ENCODE data around the gene TTC9. TPM values are rescaled to one million over a fixed set of nuclear protein-coding genes. Genes with fewer than 3 reads are reported as not detected.
A peak's percentile ranks its signal among the peaks of the same experiment; 100 is the strongest.

Gene TTC9
- total RNA-seq, 1 experiment from 2014 or later = 3.6 TPM

DNA sequence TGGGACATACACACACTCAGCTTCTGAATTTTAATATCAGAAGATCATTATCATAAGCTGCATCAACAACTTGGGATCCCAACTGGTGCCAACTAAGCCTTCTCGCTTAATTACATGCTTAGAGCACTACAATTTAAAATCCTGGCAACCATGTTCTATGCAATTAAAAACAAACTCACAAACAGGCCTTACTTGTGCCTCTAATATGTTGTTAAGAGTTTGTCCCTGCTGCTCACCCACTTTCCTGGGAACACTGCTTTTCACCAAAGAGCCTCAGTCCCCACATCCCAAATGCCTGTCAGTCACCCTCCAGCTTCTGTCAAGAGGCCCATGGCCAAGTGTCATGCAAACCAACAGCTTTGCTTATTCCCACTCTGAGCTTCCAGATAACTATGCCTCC, 69.7 kb downstream of the TTC9 start:
- intact Hi-C loops (cut with micrococcal nuclease) = loop anchor here (5.0 to 10.0 kb wide), 3 partner anchors 49 to 667 kb away; no protein-coding TSS in a partner anchor
- no peak for DNase-seq
- no peaks in the 10 kb centered on the region for H3K9me2 ChIP-seq (replicated peaks; ENCODE audit: low read length)
- ChIA-PET CTCF (no interaction called here), POLR2A (ENCODE audit: unreplicated experiment) (no interaction called here)
- no peaks in the 10 kb centered on the region for H3K9me3 ChIP-seq (ENCODE audit: low read length)
- no peak overlapping the region for H3K27ac ChIP-seq (ENCODE audit: low read length)
- no peak overlapping the region for H3K9ac ChIP-seq (ENCODE audit: low read length)
- ATAC-seq = no peak
- TF ChIP-seq, protein P1, sequence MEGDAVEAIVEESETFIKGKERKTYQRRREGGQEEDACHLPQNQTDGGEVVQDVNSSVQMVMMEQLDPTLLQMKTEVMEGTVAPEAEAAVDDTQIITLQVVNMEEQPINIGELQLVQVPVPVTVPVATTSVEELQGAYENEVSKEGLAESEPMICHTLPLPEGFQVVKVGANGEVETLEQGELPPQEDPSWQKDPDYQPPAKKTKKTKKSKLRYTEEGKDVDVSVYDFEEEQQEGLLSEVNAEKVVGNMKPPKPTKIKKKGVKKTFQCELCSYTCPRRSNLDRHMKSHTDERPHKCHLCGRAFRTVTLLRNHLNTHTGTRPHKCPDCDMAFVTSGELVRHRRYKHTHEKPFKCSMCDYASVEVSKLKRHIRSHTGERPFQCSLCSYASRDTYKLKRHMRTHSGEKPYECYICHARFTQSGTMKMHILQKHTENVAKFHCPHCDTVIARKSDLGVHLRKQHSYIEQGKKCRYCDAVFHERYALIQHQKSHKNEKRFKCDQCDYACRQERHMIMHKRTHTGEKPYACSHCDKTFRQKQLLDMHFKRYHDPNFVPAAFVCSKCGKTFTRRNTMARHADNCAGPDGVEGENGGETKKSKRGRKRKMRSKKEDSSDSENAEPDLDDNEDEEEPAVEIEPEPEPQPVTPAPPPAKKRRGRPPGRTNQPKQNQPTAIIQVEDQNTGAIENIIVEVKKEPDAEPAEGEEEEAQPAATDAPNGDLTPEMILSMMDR (conservative IDR thresholded peaks at IDR 0.05; ENCODE audit: low read depth, low read length) = no peak
- TF ChIP-seq EZH2phosphoT487 (IDR thresholded peaks at IDR 0.05; ENCODE audit: borderline replicate concordance, low read length) (no peak), EZH2 (IDR thresholded peaks at IDR 0.05; ENCODE audit: low read length, unreplicated experiment) (no peak)
- peaks cover 27% of the 10 kb centered on the region for H3K4me1 ChIP-seq (ENCODE audit: insufficient read depth, low read length)
- no peak overlapping the region for H3K4me3 ChIP-seq (ENCODE audit: low read length)
- BruUV-seq (replicated peaks) = no TSS peak
- H4K20me1 ChIP-seq (ENCODE audit: low read length) = no peaks in the 10 kb centered on the region
- no peaks in the 10 kb centered on the region for H3F3A ChIP-seq (ENCODE audit: low read length, unreplicated experiment)
- H3K79me2 ChIP-seq (ENCODE audit: low read length) = no peaks in the 10 kb centered on the region
- H2AFZ ChIP-seq (ENCODE audit: low read length) = no peak overlapping the region
- H3K36me3 ChIP-seq (ENCODE audit: low read depth, low read length) = no peaks in the 10 kb centered on the region
- no peaks in the 10 kb centered on the region for H3K27me3 ChIP-seq (ENCODE audit: low read length)
- no peak overlapping the region for H3K4me2 ChIP-seq (ENCODE audit: low read length)

DNA sequence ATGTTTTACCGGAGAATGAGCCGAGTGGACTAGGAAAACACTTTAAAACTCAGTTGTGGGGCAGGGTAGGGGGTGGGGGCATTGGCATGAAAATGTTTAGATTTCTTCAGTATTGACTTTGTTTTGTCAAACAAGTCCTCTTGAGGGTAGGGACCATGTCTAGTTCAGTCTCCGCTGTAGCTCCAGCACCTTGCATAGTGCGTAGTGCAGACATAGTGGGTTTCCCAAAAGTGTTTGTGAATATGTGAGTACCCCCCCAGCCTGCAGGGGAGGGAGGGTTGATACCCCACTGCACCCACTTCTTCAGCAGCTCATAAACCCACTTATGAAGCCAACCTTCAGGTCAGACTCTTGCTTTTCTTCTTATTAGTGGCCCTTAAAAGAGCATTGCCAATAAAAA, 71.4 kb downstream of the TTC9 start:
- TF ChIP-seq EZH2 (IDR thresholded peaks at IDR 0.05; ENCODE audit: low read length, unreplicated experiment) (no peak), EZH2phosphoT487 (IDR thresholded peaks at IDR 0.05; ENCODE audit: borderline replicate concordance, low read length) (no peak)
- TF ChIP-seq, protein P1 (conservative IDR thresholded peaks at IDR 0.05; ENCODE audit: low read depth, low read length) = no peak
- DNase-seq = no peak
- H3K36me3 ChIP-seq (ENCODE audit: low read depth, low read length) = no peaks in the 10 kb centered on the region
- no peak for ATAC-seq
- no peaks in the 10 kb centered on the region for H3K79me2 ChIP-seq (ENCODE audit: low read length)
- H3F3A ChIP-seq (ENCODE audit: low read length, unreplicated experiment) = no peaks in the 10 kb centered on the region
- ChIA-PET CTCF (interaction anchor here (0.5 to 1.2 kb wide), 11 partner anchors 11 to 1142 kb away, joined by 3 to 18 read pairs (median 4); partner anchors contain the start of genes MAP3K9 and PCNX1), POLR2A (ENCODE audit: unreplicated experiment) (no interaction called here)
- H3K4me3 ChIP-seq (ENCODE audit: low read length) = no peak overlapping the region
- H4K20me1 ChIP-seq (ENCODE audit: low read length) = no peaks in the 10 kb centered on the region
- no peak overlapping the region for H2AFZ ChIP-seq (ENCODE audit: low read length)
- H3K4me2 ChIP-seq (ENCODE audit: low read length) = no peak overlapping the region
- H3K9me2 ChIP-seq (replicated peaks; ENCODE audit: low read length) = no peaks in the 10 kb centered on the region
- H3K9me3 ChIP-seq (ENCODE audit: low read length) = no peaks in the 10 kb centered on the region
- intact Hi-C loops (cut with micrococcal nuclease) = loop anchor here (5.0 to 10.0 kb wide), 3 partner anchors 51 to 668 kb away; no protein-coding TSS in a partner anchor
- H3K9ac ChIP-seq (ENCODE audit: low read length) = no peak overlapping the region
- no peaks in the 10 kb centered on the region for H3K27me3 ChIP-seq (ENCODE audit: low read length)
- peaks cover 14% of the 10 kb centered on the region for H3K4me1 ChIP-seq (ENCODE audit: insufficient read depth, low read length)
- no TSS peak for BruUV-seq (replicated peaks)
- no peak overlapping the region for H3K27ac ChIP-seq (ENCODE audit: low read length)

DNA sequence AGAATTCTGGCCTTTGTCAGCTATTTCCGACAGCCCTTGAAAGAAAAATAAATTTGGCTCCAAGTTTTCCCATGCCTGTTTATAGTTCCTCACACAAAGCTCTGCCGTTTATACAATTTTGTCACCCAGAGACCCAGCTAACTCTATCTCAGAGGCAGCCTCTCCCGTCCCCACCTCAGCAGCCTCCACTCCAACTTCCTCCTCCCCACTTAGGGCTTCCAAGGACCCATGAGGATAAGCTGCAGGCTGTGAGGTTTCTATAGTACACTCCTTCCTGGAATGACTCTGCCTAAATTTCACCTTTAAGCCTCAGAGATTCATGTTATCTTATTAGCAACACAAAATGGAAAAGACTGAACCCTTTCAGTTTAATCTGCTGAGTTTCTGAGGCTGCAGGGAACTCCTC, 71.8 kb downstream of the TTC9 start:
- Histone ChIP-seq H3K36me3 (ENCODE audit: low read depth, low read length) (no peaks in the 10 kb centered on the region), H4K20me1 (ENCODE audit: low read length) (no peaks in the 10 kb centered on the region), H2AFZ (ENCODE audit: low read length) (peak overlapping the region; percentile 60), H3K79me2 (ENCODE audit: low read length) (no peaks in the 10 kb centered on the region), H3K4me1 (ENCODE audit: insufficient read depth, low read length) (peaks cover 17% of the 10 kb centered on the region), H3K9me2 (replicated peaks; ENCODE audit: low read length) (no peaks in the 10 kb centered on the region), H3K9ac (ENCODE audit: low read length) (no peak overlapping the region), H3K4me3 (ENCODE audit: low read length) (no peak overlapping the region), H3K27ac (ENCODE audit: low read length) (peak overlapping the region; percentile 12; the same call in 1 of the 2 replicates), H3K9me3 (ENCODE audit: low read length) (no peaks in the 10 kb centered on the region), H3K27me3 (ENCODE audit: low read length) (no peaks in the 10 kb centered on the region), H3K4me2 (ENCODE audit: low read length) (no peak overlapping the region), H3F3A (ENCODE audit: low read length, unreplicated experiment) (no peaks in the 10 kb centered on the region)
- intact Hi-C loops (cut with micrococcal nuclease) = loop anchor here (5.0 to 10.0 kb wide), 3 partner anchors 51 to 669 kb away; no protein-coding TSS in a partner anchor
- CTCF ChIA-PET = interaction anchor here (0.5 to 1.2 kb wide), 11 partner anchors 11 to 1142 kb away, joined by 3 to 18 read pairs (median 4); partner anchors contain the start of genes MAP3K9 and PCNX1
- no peak; the same call in 1 of the 2 replicates for ATAC-seq
- no peak for DNase-seq
- no peak for TF ChIP-seq EZH2phosphoT487 (IDR thresholded peaks at IDR 0.05; ENCODE audit: borderline replicate concordance, low read length)
- TF ChIP-seq, protein P1 (conservative IDR thresholded peaks at IDR 0.05; ENCODE audit: low read depth, low read length) = no peak
- no peak for TF ChIP-seq EZH2 (IDR thresholded peaks at IDR 0.05; ENCODE audit: low read length, unreplicated experiment)
- POLR2A ChIA-PET (ENCODE audit: unreplicated experiment) = no interaction called here
- BruUV-seq (replicated peaks) = no TSS peak
